Vagina (tissue), 2 donors: ENCODE results near the gene G2E3.

Source experiments
- POLR2A ChIP-seq, 2 donors: fragments of 450-650 bp; IDR thresholded peaks; one replicate each; pipeline ENCODE4 v1.6.1; 2017; ENCODE audit warnings: antibody characterized with exemption in 2 of 2, mild to moderate bottlenecking in 2 of 2, moderate library complexity in 2 of 2
- POLR2AphosphoS5 ChIP-seq, 2 donors: sonication (generic); formaldehyde crosslinking; IDR thresholded peaks; one replicate each; pipeline ENCODE4 v1.9.0; 2017; ENCODE audit warnings: antibody characterized with exemption in 2 of 2, mild to moderate bottlenecking in 2 of 2, low read depth in 1 of 2; ENCODE audit not compliant: insufficient read depth in 1 of 2
- TF ChIP-seq, protein P1 (sequence below), 3 experiments: fragments of 450-650 bp in 2 of 3; fragments of 200-600 bp in 1 of 3; sonication (generic) in 1 of 3; IDR thresholded peaks; one replicate each; pipeline ENCODE4 v1.5.1; 2017 to 2019; ENCODE audit warnings: antibody characterized with exemption in 3 of 3, mild to moderate bottlenecking in 2 of 3, moderate library complexity in 2 of 3

DNA sequence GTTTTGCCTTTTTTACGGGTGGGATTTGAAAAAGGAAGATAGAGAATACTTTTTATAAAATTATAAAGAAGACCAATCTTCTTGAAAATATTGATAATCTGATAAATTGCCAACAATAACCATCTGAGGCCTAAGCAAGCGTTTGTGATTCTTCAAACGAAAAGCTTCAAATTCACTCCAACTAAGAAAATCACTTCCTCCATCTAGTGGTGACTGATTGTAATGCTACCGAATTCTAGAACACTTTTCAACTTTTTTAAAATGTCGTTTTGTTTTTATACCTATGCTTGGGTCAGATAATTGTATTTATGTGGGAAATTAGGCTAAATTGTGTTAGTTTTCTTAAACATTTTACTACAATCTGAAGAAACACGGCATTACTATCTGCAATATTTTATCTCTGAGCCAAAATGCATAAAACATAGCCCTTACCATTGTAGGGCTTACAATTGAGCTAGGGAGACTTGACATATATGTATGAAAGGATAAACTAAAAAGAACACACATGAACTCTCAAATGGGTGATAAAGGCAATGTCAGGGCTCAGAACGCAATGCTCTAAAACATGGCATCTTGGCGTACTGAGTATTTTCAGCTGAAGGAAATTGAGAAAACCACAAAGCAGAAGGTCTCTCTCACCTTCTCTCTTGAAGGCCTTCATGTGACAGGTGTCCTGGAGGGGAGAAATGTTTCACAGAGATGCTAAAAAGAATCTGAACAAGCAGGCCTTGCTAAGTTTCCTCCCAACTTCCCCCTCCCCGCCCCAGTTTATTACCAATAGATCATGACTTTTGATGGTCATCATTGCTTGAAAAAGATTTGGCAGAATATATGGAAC, 36.8 kb upstream of the G2E3 start:
- TF ChIP-seq, protein P1, sequence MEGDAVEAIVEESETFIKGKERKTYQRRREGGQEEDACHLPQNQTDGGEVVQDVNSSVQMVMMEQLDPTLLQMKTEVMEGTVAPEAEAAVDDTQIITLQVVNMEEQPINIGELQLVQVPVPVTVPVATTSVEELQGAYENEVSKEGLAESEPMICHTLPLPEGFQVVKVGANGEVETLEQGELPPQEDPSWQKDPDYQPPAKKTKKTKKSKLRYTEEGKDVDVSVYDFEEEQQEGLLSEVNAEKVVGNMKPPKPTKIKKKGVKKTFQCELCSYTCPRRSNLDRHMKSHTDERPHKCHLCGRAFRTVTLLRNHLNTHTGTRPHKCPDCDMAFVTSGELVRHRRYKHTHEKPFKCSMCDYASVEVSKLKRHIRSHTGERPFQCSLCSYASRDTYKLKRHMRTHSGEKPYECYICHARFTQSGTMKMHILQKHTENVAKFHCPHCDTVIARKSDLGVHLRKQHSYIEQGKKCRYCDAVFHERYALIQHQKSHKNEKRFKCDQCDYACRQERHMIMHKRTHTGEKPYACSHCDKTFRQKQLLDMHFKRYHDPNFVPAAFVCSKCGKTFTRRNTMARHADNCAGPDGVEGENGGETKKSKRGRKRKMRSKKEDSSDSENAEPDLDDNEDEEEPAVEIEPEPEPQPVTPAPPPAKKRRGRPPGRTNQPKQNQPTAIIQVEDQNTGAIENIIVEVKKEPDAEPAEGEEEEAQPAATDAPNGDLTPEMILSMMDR (IDR thresholded peaks at IDR 0.05): peak in 2 of 3 experiments; percentile 42 to 53
- no peak for TF ChIP-seq POLR2A (IDR thresholded peaks at IDR 0.05)
- TF ChIP-seq POLR2AphosphoS5 (IDR thresholded peaks at IDR 0.05; ENCODE audit: insufficient read depth in 1 of 2, low read depth in 1 of 2): no peak
